ENCODE data around the gene ATOSB. TPM values are rescaled to one million over a fixed set of nuclear protein-coding genes. Genes with fewer than 3 reads are reported as not detected.

The ATOSB gene
- total RNA-seq, 1 donor from 2014 or later = 12.9 TPM

- intact Hi-C loops (cut with DNase I) = no loop called here
- ATAC-seq (ENCODE audit: poor library complexity) (no peak), DNase-seq (no peak)
These were observed 44.5 kb downstream of the ATOSB start for GRCh38 chr9:35070823-35071813.

GRCh38 chr9:35069020-35069419 is 46.6 kb downstream of the ATOSB start:
- ATAC-seq (ENCODE audit: poor library complexity) = no peak
- intact Hi-C loops (cut with DNase I) = no loop called here
- no peak for DNase-seq

GRCh38 chr9:35067056-35067455 is 48.6 kb downstream of the ATOSB start:
- no peak for DNase-seq
- ATAC-seq (ENCODE audit: poor library complexity) = no peak
- intact Hi-C loops (cut with DNase I) = no loop called here

- intact Hi-C loops (cut with DNase I) = no loop called here
- no peak for ATAC-seq (ENCODE audit: poor library complexity)
- no peak for DNase-seq
These were observed 55.0 kb downstream of the ATOSB start for GRCh38 chr9:35060548-35061207.

GRCh38 chr9:35059438-35059837 is 56.2 kb downstream of the ATOSB start:
- intact Hi-C loops (cut with DNase I) = loop anchor here (5.0 to 10.0 kb wide), 2 partner anchors 65 to 162 kb away; a partner anchor contains a TSS
- no peak for ATAC-seq (ENCODE audit: poor library complexity)
- DNase-seq = no peak

- ATAC-seq (ENCODE audit: poor library complexity) (no peak), DNase-seq (no peak)
- intact Hi-C loops (cut with DNase I) = loop anchor here (5.0 to 10.0 kb wide), 2 partner anchors 62 to 160 kb away; a partner anchor contains a TSS
These were observed 58.4 kb downstream of the ATOSB start for GRCh38 chr9:35057271-35057620.

GRCh38 chr9:35056571-35057270 is 58.9 kb downstream of the ATOSB start:
- intact Hi-C loops (cut with DNase I) = loop anchor here (5.0 to 10.0 kb wide), 2 partner anchors 62 to 159 kb away; a partner anchor contains a TSS
- DNase-seq = no peak
- ATAC-seq (ENCODE audit: poor library complexity) = no peak

- DNase-seq (no peak), ATAC-seq (ENCODE audit: poor library complexity) (no peak)
- intact Hi-C loops (cut with DNase I) = loop anchor here (5.0 to 10.0 kb wide), 2 partner anchors 60 to 158 kb away; a partner anchor contains a TSS
These were observed 60.6 kb downstream of the ATOSB start for GRCh38 chr9:35054871-35055644.

GRCh38 chr9:35054185-35054835 is 61.4 kb downstream of the ATOSB start:
- no peak for DNase-seq
- intact Hi-C loops (cut with DNase I) = loop anchor here (10.0 kb wide), 1 partner anchor 60 kb away; no protein-coding TSS in a partner anchor

More at GRCh38 chr9:35054185-35054835, 61.4 kb downstream of the ATOSB start:
- no peak for ATAC-seq (ENCODE audit: poor library complexity)

Other genes starting within 250 kb of the ATOSB start
- gene PHF24, start 157.6 kb downstream of the ATOSB start, total RNA-seq = 0.19 TPM
- 48.7 TPM for gene DNAJB5, start 126.1 kb downstream of the ATOSB start, total RNA-seq
- gene VCP, start 43.2 kb downstream of the ATOSB start, total RNA-seq = 217 TPM
- gene FANCG, start 35.9 kb downstream of the ATOSB start, total RNA-seq = 4.8 TPM
- 8.2 TPM for gene PIGO, start 19.3 kb downstream of the ATOSB start, total RNA-seq
- 152 TPM for gene STOML2, start 12.7 kb downstream of the ATOSB start, total RNA-seq
- 20.9 TPM for gene UNC13B, start 46.1 kb upstream of the ATOSB start, total RNA-seq

All from Right ventricle myocardium superior (tissue), 1 donor.